NCI-H510A (cell line): Measurements from ENCODE around the gene TUBB8B.
"Not testable (repeated sequence)": the region's sequence is repeated elsewhere in the genome, so short reads cannot be mapped to it uniquely, and the experiment has no call there.

Experiments used
- DNase-seq: peaks from one replicate; lab custom pipeline; 2025; lab: John Stamatoyannopoulos, UW

Gene TUBB8B

GRCh38 chr18:49176-49665 lies at the start of gene TUBB8B:
TSS of gene TUBB8B (minus strand) at chr18:49615. CDS start at chr18:49557, 58 bp downstream.
- DNase-seq, result not testable (repeated sequence)

DNA sequence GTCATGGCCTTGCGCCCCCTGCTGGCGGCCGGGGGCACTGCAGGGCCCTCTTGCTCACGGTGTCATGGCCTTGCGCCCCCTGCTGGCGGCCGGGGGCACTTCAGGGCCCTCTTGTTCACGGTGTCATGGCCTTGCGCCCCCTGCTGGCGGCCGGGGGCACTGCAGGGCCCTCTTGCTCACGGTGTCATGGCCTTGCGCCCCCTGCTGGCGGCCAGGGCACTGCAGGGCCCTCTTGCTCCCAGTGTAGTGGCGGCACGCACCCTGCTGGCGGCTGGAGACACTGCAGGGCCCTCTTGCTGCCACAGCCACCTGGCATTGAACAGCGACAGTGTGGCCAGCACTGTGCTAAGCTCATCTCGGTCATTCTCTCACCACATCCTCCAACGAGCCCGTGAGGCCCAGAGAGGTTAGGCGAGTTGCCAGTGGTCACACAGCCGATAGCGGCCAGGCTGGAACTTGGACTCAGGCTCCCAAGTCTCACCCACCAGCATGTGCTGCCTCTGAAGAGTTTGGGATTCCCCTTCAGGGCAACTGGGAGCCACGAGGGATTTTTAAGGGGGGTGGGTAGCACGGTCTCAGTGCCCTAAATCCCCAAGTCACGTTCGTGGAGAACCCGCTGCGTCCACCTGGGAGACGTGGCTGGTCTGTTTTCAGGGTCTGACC lies 48.0 kb upstream of the TUBB8B start:
- not testable (repeated sequence) for DNase-seq

GRCh38 chr18:96767-97131 lies 47.3 kb upstream of the TUBB8B start:
- DNase-seq, result not testable (repeated sequence)

GRCh38 chr18:96101-96766 lies 46.8 kb upstream of the TUBB8B start:
- not testable (repeated sequence) for DNase-seq

DNA sequence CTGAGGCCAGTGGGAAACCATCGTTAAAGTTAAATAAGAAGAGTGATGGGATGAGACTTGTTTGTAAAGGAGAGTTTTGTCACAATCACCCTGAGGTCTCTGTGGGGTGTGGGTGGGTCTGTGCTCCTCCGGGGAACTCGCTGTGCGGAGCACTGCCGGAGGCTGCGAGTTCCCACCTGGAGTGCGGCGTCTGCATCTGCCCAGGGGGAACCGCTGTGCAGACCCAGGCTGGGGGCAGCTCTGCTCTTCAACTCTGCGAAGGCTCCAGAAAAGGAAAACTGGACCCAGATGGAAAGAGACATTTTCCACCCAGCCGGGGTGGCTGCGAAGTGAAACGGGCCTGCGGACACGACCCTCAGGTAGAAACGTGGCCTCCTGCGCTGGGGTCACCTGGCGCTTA lies 46.2 kb upstream of the TUBB8B start:
- not testable (repeated sequence) for DNase-seq

DNA sequence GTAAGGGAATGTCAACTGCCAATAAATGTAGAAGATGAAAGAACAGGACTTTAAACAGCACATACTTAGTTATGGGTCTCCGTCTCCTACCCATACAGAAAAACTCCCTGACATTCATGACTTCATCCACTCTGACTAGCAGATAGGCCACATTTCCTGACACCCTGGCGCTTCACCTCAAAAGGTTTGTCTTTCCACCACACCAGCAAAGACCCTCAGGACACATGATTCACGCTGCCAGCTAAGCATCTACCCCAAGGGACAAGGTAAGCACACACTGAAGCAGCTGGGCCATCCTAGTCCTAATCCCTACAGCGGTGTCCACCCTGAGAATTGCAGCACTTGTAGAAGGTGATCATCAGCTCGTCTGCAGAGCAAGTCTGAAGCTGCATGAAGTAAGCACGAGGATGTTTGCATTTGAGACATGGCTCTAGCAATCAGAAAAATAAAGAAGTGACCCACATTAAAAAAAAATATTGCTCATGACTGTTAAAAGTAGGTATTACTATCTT lies 44.5 kb upstream of the TUBB8B start:
- not testable (repeated sequence) for DNase-seq

DNA sequence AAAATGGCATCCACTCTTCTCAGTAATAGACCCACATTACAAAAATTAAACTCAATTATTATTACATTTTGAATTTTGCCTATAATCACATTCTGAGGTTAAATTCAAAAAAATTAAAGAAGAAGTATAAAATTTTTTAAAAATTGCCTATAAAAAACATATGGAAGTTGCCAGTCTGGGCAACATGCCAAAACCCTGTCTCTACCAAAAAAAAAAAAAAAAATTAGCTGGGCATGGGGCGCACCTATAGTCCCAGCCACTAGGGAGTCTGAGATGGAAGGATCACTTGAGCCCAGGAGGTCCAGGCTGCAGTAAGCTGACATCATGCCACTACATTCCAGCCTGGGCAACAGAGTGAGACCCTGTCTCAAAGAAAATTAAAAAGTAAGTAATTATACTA lies 42.1 kb upstream of the TUBB8B start:
- not testable (repeated sequence) for DNase-seq

DNA sequence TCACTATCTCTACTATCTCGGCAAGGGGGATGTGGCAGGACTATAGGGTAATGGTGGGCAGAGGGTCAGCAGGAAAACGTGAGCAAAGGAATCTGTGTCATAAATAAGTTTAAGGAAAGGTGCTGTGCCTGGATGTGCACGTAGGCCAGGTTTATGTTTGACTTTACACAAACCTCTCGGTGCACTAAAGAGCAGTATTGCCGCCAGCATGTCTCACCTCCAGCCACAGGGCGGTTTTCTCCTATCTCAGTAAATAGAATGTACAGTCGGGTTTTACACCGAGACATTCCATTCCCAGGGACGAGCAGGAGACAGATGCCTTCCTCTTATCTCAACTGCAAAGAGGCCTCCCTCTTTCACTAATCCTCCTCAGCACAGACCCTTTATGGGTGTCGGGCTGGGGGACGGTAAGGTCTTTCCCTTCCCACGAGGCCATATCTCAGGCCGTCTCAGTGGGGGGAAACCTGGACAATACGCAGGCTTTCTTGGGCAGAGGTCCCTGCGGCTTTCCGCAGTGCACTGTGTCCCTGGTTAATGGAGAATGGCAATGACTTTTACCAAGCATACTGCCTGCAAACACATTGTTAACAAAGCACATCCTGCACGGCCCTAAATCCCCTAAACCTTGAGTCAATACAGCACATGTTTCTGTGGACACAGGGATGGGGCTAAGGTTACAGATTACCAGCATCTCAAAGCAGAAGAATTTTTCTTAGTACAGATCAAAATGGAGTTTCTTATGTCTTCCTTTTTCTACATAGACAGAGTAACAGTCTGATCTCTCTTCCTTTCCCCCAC lies 41.2 kb upstream of the TUBB8B start:
- not testable (repeated sequence) for DNase-seq

- DNase-seq, result not testable (repeated sequence)
Measured at GRCh38 chr18:89124-89523, 39.7 kb upstream of the TUBB8B start.

DNA sequence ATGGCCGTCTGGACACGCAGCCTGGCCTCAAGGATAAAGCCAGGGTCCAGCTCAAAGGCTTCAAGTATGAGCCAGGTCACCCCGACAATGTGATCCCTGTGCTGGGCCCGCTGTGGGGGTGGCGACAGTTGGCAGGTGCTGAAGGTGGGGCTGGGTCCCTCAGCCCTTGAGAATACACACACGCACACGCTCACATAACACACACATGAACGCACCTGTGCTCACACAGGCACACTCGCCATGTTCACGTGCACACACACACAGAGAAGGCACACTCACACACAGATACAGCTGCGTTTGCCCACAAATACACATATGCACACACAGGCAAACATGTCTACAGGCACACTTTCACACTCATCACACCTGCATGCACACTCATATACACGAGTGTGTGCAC lies 35.4 kb upstream of the TUBB8B start:
- DNase-seq, result not testable (repeated sequence)

GRCh38 chr18:82626-83209 lies 33.3 kb upstream of the TUBB8B start:
- not testable (repeated sequence) for DNase-seq

- not testable (repeated sequence) for DNase-seq
Measured at GRCh38 chr18:80881-81280, 31.5 kb upstream of the TUBB8B start.

DNA sequence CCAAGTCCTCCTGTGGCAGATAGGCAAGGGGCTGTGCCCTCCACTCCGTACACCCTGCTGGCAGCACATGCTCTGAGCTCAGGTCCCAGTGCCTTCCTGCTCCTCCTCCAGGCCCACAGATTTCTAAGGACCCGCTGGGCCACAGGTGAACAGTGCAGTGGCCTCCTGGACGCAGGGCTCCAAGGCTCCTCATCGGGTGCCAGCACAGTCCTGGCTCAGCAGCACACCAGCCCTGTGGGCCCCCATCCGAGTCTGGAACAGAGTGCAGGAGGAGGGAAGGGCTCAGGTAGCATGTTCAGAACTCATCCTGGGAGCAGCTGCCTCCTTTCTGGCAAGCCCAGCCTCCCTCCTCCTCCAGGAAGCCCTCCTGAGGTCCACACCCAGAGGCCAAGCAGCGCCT lies 30.8 kb upstream of the TUBB8B start:
- DNase-seq, result not testable (repeated sequence)

GRCh38 chr18:75525-76160 lies 26.2 kb upstream of the TUBB8B start:
- not testable (repeated sequence) for DNase-seq

- DNase-seq, result not testable (repeated sequence)
Measured at GRCh38 chr18:73181-73777, 23.9 kb upstream of the TUBB8B start.

DNA sequence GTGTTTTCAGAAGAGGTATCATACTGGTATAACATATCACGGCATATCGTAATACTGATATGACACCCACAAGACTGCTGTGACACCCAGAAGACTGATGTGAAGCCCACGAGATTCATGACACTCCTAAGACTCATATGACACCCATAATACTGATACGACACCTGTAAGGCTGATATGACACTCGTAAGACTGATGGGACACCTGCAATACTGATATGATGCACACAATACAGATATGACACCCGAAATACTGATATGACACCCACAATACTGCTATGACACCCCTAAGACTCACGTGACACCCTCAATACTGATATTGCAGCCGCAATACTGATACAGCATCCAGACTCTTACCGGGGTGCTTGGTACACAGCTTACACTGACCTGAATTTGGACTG lies 18.3 kb upstream of the TUBB8B start:
- not testable (repeated sequence) for DNase-seq

GRCh38 chr18:64279-64678 lies 14.9 kb upstream of the TUBB8B start:
- DNase-seq, result not testable (repeated sequence)

DNA sequence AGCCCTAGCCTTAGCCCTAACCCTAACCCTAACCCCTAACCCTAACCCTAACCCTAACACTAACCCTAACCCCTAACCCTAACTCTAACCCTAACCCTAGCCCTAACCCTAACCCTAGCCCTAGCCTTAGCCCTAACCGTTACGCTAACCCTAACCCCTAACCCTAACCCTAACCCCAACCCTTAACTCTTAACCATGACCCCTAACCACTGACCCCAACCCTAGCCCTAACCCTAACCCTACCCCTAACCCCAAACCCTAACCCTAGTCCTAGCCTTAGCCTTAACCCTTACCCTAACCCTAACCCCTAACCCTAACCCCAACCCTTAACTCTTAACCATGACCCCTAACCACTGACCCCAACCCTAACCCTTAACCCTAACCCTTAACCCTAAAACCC lies 14.2 kb upstream of the TUBB8B start:
- DNase-seq, result not testable (repeated sequence)

- not testable (repeated sequence) for DNase-seq
Measured at GRCh38 chr18:54388-54787, 5.0 kb upstream of the TUBB8B start.

DNA sequence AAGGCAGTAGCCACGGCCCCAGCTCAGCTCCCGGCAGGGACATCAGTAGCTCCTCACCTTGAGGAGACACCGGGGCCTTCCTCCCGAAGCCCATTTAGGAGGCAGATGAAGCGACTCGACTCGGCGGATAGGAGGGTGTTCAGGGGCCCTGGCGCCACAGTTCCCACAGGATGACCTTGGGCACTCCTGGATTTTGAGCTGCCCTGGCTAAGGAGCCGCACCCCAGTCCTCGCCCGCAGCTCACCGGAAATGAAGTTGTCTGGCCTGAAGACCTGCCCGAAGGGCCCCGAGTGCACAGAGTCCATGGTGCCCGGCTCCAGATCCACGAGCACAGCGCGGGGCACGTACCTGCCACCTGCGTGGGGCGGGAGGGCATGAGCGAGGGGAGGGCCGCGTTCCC lies 719 bp downstream of the TUBB8B start:
- DNase-seq, result not testable (repeated sequence)

- DNase-seq, result not testable (repeated sequence)
Measured at GRCh38 chr18:13177-13576, 36.2 kb downstream of the TUBB8B start.
